Body of pancreas (tissue), 4 donors: ENCODE results near the gene KLF17.

ENCODE experiments used
- POLR2A ChIP-seq, 3 donors: fragments of 450-650 bp; IDR thresholded peaks; one replicate each; pipeline ENCODE4 v1.6.1; 2016; ENCODE audit warnings: antibody characterized with exemption in 3 of 3, mild to moderate bottlenecking in 2 of 3
- TF ChIP-seq, protein P1 (sequence below), 7 experiments: fragments of 450-650 bp in 4 of 7; fragments of 200-600 bp in 3 of 7; sonication (generic) in 3 of 7; IDR thresholded peaks; one replicate each; pipeline ENCODE4 v1.5.1; 2016 to 2019; ENCODE audit warnings: antibody characterized with exemption in 7 of 7

DNA sequence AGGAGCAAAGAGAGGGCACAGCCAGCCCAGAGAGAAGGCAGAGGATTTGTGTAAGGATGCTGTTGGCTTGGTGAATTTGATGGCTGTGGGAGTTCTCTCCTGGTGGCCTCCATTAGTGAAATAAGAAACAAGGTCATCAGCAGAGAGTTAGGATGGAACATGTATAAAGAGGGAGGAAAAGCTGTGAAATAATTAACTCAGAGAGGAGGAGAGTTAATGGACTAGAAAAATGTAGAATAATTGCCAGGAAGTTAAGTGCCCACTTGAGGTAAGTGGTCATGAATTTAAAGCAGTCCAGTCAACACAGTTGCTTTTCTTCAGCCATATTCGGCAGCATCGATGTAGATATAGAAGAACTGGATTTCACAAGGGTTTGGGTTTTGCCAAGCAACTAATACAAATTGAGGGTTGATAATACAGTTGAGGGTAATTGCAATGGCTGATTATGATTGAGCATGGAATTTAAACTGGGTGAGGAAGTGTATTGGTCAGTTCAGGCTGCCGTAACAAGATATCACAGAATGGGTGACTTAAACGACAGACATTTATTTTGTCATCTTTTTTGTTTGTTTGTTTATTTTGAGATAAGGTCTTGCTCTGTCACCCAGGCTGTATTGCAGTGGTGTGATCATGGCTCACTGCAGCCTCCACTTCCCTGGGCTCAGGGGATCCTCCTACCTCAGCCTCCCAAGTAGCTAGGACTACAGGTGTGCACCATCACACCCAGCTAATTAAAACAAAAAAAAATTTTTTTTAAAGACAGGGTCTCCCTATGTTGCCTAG is 31.7 kb upstream of the KLF17 start:
- TF ChIP-seq, protein P1, sequence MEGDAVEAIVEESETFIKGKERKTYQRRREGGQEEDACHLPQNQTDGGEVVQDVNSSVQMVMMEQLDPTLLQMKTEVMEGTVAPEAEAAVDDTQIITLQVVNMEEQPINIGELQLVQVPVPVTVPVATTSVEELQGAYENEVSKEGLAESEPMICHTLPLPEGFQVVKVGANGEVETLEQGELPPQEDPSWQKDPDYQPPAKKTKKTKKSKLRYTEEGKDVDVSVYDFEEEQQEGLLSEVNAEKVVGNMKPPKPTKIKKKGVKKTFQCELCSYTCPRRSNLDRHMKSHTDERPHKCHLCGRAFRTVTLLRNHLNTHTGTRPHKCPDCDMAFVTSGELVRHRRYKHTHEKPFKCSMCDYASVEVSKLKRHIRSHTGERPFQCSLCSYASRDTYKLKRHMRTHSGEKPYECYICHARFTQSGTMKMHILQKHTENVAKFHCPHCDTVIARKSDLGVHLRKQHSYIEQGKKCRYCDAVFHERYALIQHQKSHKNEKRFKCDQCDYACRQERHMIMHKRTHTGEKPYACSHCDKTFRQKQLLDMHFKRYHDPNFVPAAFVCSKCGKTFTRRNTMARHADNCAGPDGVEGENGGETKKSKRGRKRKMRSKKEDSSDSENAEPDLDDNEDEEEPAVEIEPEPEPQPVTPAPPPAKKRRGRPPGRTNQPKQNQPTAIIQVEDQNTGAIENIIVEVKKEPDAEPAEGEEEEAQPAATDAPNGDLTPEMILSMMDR (IDR thresholded peaks at IDR 0.05) = no peak
- TF ChIP-seq POLR2A (IDR thresholded peaks at IDR 0.05) = no peak
